Fibroblast of skin of right biceps (primary cell): ENCODE measurements around the gene BUD13.
"Not testable (repeated sequence)": the region's sequence is repeated elsewhere in the genome, so short reads cannot be mapped to it uniquely, and the experiment has no call there.

Experiments
- DNase-seq: peaks from one replicate; pipeline ENCODE4 v3.0.0-alpha.2; 2013

The BUD13 gene

GRCh38 chr11:116772443-116773202 lies at the start of gene BUD13:
BUD13 (minus strand) TSS chr11:116772987; CDS start chr11:116772964, 23 bp downstream.
- DNase-seq, result peak; percentile 86

- no peak for DNase-seq
These were observed 49.8 kb upstream of the BUD13 start for GRCh38 chr11:116822575-116822974.

GRCh38 chr11:116821050-116821918 lies 48.5 kb upstream of the BUD13 start:
- no peak for DNase-seq

- DNase-seq, result no peak
These were observed 46.3 kb upstream of the BUD13 start for GRCh38 chr11:116819049-116819448.

- DNase-seq, result no peak
These were observed 41.7 kb upstream of the BUD13 start for GRCh38 chr11:116814502-116814901.

- no peak for DNase-seq
These were observed 41.1 kb upstream of the BUD13 start for GRCh38 chr11:116813781-116814471.

- no peak for DNase-seq
These were observed 40.4 kb upstream of the BUD13 start for GRCh38 chr11:116813170-116813569.

- no peak for DNase-seq
These were observed 39.3 kb upstream of the BUD13 start for GRCh38 chr11:116812109-116812508.

- DNase-seq, result no peak
These were observed 38.4 kb upstream of the BUD13 start for GRCh38 chr11:116811194-116811593.

GRCh38 chr11:116808262-116809175 lies 35.7 kb upstream of the BUD13 start:
- DNase-seq, result no peak

- no peak for DNase-seq
These were observed 34.9 kb upstream of the BUD13 start for GRCh38 chr11:116807601-116808261.

- DNase-seq, result no peak
These were observed 31.2 kb upstream of the BUD13 start for GRCh38 chr11:116804001-116804400.

GRCh38 chr11:116801662-116802061 lies 28.9 kb upstream of the BUD13 start:
- not testable (repeated sequence) for DNase-seq

- no peak for DNase-seq
These were observed 27.8 kb upstream of the BUD13 start for GRCh38 chr11:116800610-116801009.

- no peak for DNase-seq
These were observed 25.6 kb upstream of the BUD13 start for GRCh38 chr11:116798368-116798767.

- DNase-seq, result no peak
These were observed 25.0 kb upstream of the BUD13 start for GRCh38 chr11:116797816-116798215.

GRCh38 chr11:116796548-116796947 lies 23.8 kb upstream of the BUD13 start:
- DNase-seq, result no peak

- no peak for DNase-seq
These were observed 22.1 kb upstream of the BUD13 start for GRCh38 chr11:116794851-116795250.

- DNase-seq, result peak; percentile 16
These were observed 20.9 kb upstream of the BUD13 start for GRCh38 chr11:116793772-116794097.

GRCh38 chr11:116792869-116793771 lies 20.3 kb upstream of the BUD13 start:
- DNase-seq, result peak; percentile 83
